Fibroblast of lung (primary cell): ENCODE results near the gene TNPO3. TPM values are rescaled to one million over a fixed set of nuclear protein-coding genes. Genes with fewer than 3 reads are reported as not detected.

Source experiments
- DNase-seq, 2 donors: peaks; one replicate each; pipeline versions ENCODE4 v3.0.0 to v3.0.0-alpha.2; 2010; ENCODE audit warnings: low read depth in 2 of 2
- H2AFZ ChIP-seq: 2 replicates; pipeline ENCODE4 v1.5.1; 2012; ENCODE audit warnings: low read length, control low read depth, inconsistent platforms
- H3K27ac ChIP-seq: 2 replicates; pipeline ENCODE4 v1.5.1; 2011; ENCODE audit warnings: low read length, control low read depth; ENCODE audit not compliant: insufficient read depth
- H3K27me3 ChIP-seq: 2 replicates; pipeline ENCODE4 v1.5.1; 2011; ENCODE audit warnings: mild to moderate bottlenecking, low read length; ENCODE audit not compliant: control insufficient read depth, insufficient read depth
- H3K36me3 ChIP-seq: 2 replicates; pipeline ENCODE4 v1.5.1; 2011; ENCODE audit warnings: low read length; ENCODE audit not compliant: control insufficient read depth, insufficient read depth
- H3K4me1 ChIP-seq: 2 replicates; pipeline ENCODE4 v1.5.1; 2011; ENCODE audit warnings: low read length; ENCODE audit not compliant: control insufficient read depth, insufficient read depth; ENCODE audit errors: extremely low read depth
- H3K4me2 ChIP-seq: 2 replicates; pipeline ENCODE4 v1.5.1; 2011; ENCODE audit warnings: low read length, control low read depth; ENCODE audit not compliant: insufficient read depth; ENCODE audit errors: extremely low read depth
- H3K4me3 ChIP-seq, 4 experiments: fragments of 200-600 bp in 1 of 4; sonication (generic) in 1 of 4; replicated peaks in 1 of 4; 2 replicates each; pipeline ENCODE4 v1.5.1; 2011 to 2016; ENCODE audit warnings: low read length in 4 of 4, low read depth in 3 of 4, mild to moderate bottlenecking in 3 of 4, control low read depth in 2 of 4, inconsistent platforms in 1 of 4, mixed read lengths in 1 of 4; ENCODE audit not compliant: insufficient read depth in 1 of 4; ENCODE audit errors: control extremely low read depth in 1 of 4
- H3K79me2 ChIP-seq: 2 replicates; pipeline ENCODE4 v1.5.1; 2012; ENCODE audit warnings: mild to moderate bottlenecking, low read length, inconsistent platforms; ENCODE audit not compliant: control insufficient read depth, insufficient read depth
- H3K9ac ChIP-seq: 2 replicates; pipeline ENCODE4 v1.5.1; 2011; ENCODE audit warnings: mild to moderate bottlenecking, low read length, control low read depth; ENCODE audit not compliant: insufficient read depth
- H3K9me3 ChIP-seq: 2 replicates; pipeline ENCODE4 v1.5.1; 2012; ENCODE audit warnings: low read depth, low read length; ENCODE audit not compliant: control insufficient read depth, insufficient read depth
- H4K20me1 ChIP-seq: 2 replicates; pipeline ENCODE4 v1.5.1; 2011; ENCODE audit warnings: low read length; ENCODE audit not compliant: control insufficient read depth, insufficient read depth; ENCODE audit errors: extremely low read depth
- CTCF ChIP-seq, 2 donors: IDR thresholded peaks in 1 of 2; conservative IDR thresholded peaks in 1 of 2; 1 replicate in 1 of 2; 2 replicates in 1 of 2; pipeline ENCODE4 v1.5.1; 2011 to 2012; ENCODE audit warnings: low read length in 2 of 2, control low read depth in 1 of 2, inconsistent platforms in 1 of 2, low read depth in 1 of 2, mild to moderate bottlenecking in 1 of 2
- EZH2 ChIP-seq: IDR thresholded peaks from 2 replicates; pipeline ENCODE4 v1.5.1; 2012; ENCODE audit warnings: low read length, control low read depth, mild to moderate bottlenecking; ENCODE audit errors: missing control alignments
- polyA plus RNA-seq, 2 donors: library from polyadenylated mRNA; depleted of rRNA in 1 of 2; stranded (reverse) in 1 of 2; unstranded in 1 of 2; fragments of >200 nt; gene quantifications; 2 replicates each; pipeline ENCODE4 v1.2.1, GENCODE V29; 2011 to 2012; ENCODE audit warnings: missing spikeins in 1 of 2
- total RNA-seq: library from RNA; depleted of rRNA; stranded (reverse); fragments of >200 nt; gene quantifications from 2 replicates; pipeline ENCODE4 v1.2.1, GENCODE V29; 2014

The TNPO3 gene
- total and polyA plus RNA-seq, 2 donors (not counting 1 experiment from before 2014, with no cell fraction given), result 39.1 to 73.5 TPM

GRCh38 chr7:129083525-129083924 lies 28.6 kb upstream of the TNPO3 start:
- no peak overlapping the region for H3K9ac ChIP-seq
- no peak overlapping the region for H3K4me3 ChIP-seq
- no peak overlapping the region for H3K4me2 ChIP-seq
- H3K9me3 ChIP-seq, result no peaks in the 10 kb centered on the region
- TF ChIP-seq EZH2, result no peak
- no peak for TF ChIP-seq CTCF (conservative IDR thresholded peaks at IDR 0.05 in 1 of 2, IDR thresholded peaks at IDR 0.05 in 1 of 2; ENCODE audit: low read depth in 1 of 2, low read length in 2 of 2)
- DNase-seq, result peak in 1 of 2 donors; percentile 9
- H3K79me2 ChIP-seq, result no peaks in the 10 kb centered on the region
- no peaks in the 10 kb centered on the region for H3K27me3 ChIP-seq
- H3K36me3 ChIP-seq, result no peaks in the 10 kb centered on the region
- no peaks in the 10 kb centered on the region for H3K4me1 ChIP-seq
- H4K20me1 ChIP-seq, result no peaks in the 10 kb centered on the region
- H3K27ac ChIP-seq, result no peak overlapping the region
- H2AFZ ChIP-seq, result no peak overlapping the region

DNA sequence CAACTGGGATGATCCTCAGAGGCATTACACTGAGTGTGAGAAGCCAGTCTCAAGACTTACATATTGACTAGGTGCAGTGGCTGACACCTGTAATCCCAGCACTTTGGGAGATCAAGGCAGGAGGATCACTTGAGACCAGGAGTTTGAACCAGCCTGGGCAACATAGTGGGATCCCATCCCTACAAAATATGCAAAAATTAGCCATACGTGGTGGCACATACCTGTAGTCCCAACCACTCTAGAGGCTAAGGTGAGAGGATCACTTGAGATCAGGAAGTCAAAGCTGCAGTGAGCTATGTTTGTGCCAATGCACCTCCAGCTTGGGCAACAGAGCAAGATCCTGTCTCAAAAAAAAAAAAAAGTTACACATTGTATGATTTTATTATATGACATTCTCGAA lies 23.5 kb upstream of the TNPO3 start:
- Histone ChIP-seq H3K36me3 (no peaks in the 10 kb centered on the region), H3K79me2 (no peaks in the 10 kb centered on the region), H4K20me1 (no peaks in the 10 kb centered on the region), H3K4me3 (no peak overlapping the region), H3K27ac (no peak overlapping the region), H3K9me3 (no peaks in the 10 kb centered on the region), H3K27me3 (no peaks in the 10 kb centered on the region), H3K4me2 (no peak overlapping the region), H3K4me1 (no peaks in the 10 kb centered on the region), H3K9ac (no peak overlapping the region), H2AFZ (no peak overlapping the region)
- DNase-seq, result no peak
- TF ChIP-seq CTCF (conservative IDR thresholded peaks at IDR 0.05 in 1 of 2, IDR thresholded peaks at IDR 0.05 in 1 of 2; ENCODE audit: low read depth in 1 of 2, low read length in 2 of 2) (no peak), EZH2 (no peak)

- Histone ChIP-seq H3K27me3 (no peaks in the 10 kb centered on the region), H3K79me2 (no peaks in the 10 kb centered on the region), H3K4me3 (no peak overlapping the region), H3K4me2 (no peak overlapping the region), H2AFZ (no peak overlapping the region), H3K9ac (no peak overlapping the region), H3K27ac (no peak overlapping the region), H3K9me3 (no peaks in the 10 kb centered on the region), H3K36me3 (no peaks in the 10 kb centered on the region), H4K20me1 (no peaks in the 10 kb centered on the region), H3K4me1 (no peaks in the 10 kb centered on the region)
- DNase-seq, result no peak
- TF ChIP-seq EZH2 (no peak), CTCF (conservative IDR thresholded peaks at IDR 0.05 in 1 of 2, IDR thresholded peaks at IDR 0.05 in 1 of 2; ENCODE audit: low read depth in 1 of 2, low read length in 2 of 2) (no peak)
Observed at GRCh38 chr7:129076886-129077285, 22.0 kb upstream of the TNPO3 start.
